ENCODE results near the gene CCBE1. TPM values are rescaled to one million over a fixed set of nuclear protein-coding genes. Genes with fewer than 3 reads are reported as not detected.

CCBE1 gene
- total RNA-seq, 1 experiment from 2014 or later: 28.9 TPM

GRCh38 chr18:59646963-59647307 lies 50.3 kb downstream of the CCBE1 start:
- intact Hi-C loops (cut with micrococcal nuclease): loop anchor here (1.0 kb wide), 1 partner anchor 20 kb away; no protein-coding TSS in a partner anchor
- ChIA-PET POLR2A (interaction anchor here (1.0 kb wide), 1 partner anchor 12 kb away, joined by 4 read pairs; no protein-coding TSS in a partner anchor), CTCF (interaction anchor here (0.5 to 1.8 kb wide), 4 partner anchors 14 to 188 kb away, joined by 3 to 5 read pairs (median 3); no protein-coding TSS in a partner anchor)
- no peaks in the 10 kb centered on the region for H3K27me3 Mint-ChIP-seq (ENCODE audit: insufficient read depth, unreplicated experiment)
- no peak for TF ChIP-seq CTCF (IDR thresholded peaks at IDR 0.05; ENCODE audit: unreplicated experiment)
- no TSS peak for BruUV-seq (replicated peaks)
- no peak overlapping the region for H3K4me3 Mint-ChIP-seq (ENCODE audit: unreplicated experiment)
- no peak overlapping the region for H3K27ac Mint-ChIP-seq (ENCODE audit: low read depth, unreplicated experiment)
- peaks cover 5% of the 10 kb centered on the region for H3K4me1 Mint-ChIP-seq (ENCODE audit: insufficient read depth, unreplicated experiment)
- H3K9me3 Mint-ChIP-seq (ENCODE audit: unreplicated experiment): no peaks in the 10 kb centered on the region
- no peak for DNase-seq (ENCODE audit: unreplicated experiment)
- H3K36me3 Mint-ChIP-seq (ENCODE audit: insufficient read depth, unreplicated experiment): no peaks in the 10 kb centered on the region

- CTCF ChIA-PET: interaction anchor here (0.5 to 1.8 kb wide), 7 partner anchors 8 to 188 kb away, joined by 3 to 5 read pairs (median 3); partner anchors contain the start of gene CCBE1
- no peak for DNase-seq (ENCODE audit: unreplicated experiment)
- POLR2A ChIA-PET: interaction anchor here (1.0 kb wide), 1 partner anchor 12 kb away, joined by 4 read pairs; no protein-coding TSS in a partner anchor
- H3K27me3 Mint-ChIP-seq (ENCODE audit: insufficient read depth, unreplicated experiment): no peaks in the 10 kb centered on the region
- peaks cover 5% of the 10 kb centered on the region for H3K4me1 Mint-ChIP-seq (ENCODE audit: insufficient read depth, unreplicated experiment)
- no TSS peak for BruUV-seq (replicated peaks)
- H3K36me3 Mint-ChIP-seq (ENCODE audit: insufficient read depth, unreplicated experiment): no peaks in the 10 kb centered on the region
- no peak overlapping the region for H3K27ac Mint-ChIP-seq (ENCODE audit: low read depth, unreplicated experiment)
- intact Hi-C loops (cut with micrococcal nuclease): loop anchor here (1.0 kb wide), 1 partner anchor 21 kb away; no protein-coding TSS in a partner anchor
- TF ChIP-seq CTCF (IDR thresholded peaks at IDR 0.05; ENCODE audit: unreplicated experiment): no peak
- H3K9me3 Mint-ChIP-seq (ENCODE audit: unreplicated experiment): no peaks in the 10 kb centered on the region
- H3K4me3 Mint-ChIP-seq (ENCODE audit: unreplicated experiment): no peak overlapping the region
Measured at GRCh38 chr18:59646228-59646962, 50.8 kb downstream of the CCBE1 start.

- CTCF ChIA-PET: interaction anchor here (0.7 to 2.1 kb wide), 4 partner anchors 10 to 180 kb away, joined by 3 to 8 read pairs (median 4); partner anchors contain the start of gene CCBE1
- peaks cover 5% of the 10 kb centered on the region for H3K4me1 Mint-ChIP-seq (ENCODE audit: insufficient read depth, unreplicated experiment)
- intact Hi-C loops (cut with micrococcal nuclease): no loop called here
- POLR2A ChIA-PET: no interaction called here
- no peaks in the 10 kb centered on the region for H3K27me3 Mint-ChIP-seq (ENCODE audit: insufficient read depth, unreplicated experiment)
- H3K27ac Mint-ChIP-seq (ENCODE audit: low read depth, unreplicated experiment): no peak overlapping the region
- no TSS peak for BruUV-seq (replicated peaks)
- no peak for TF ChIP-seq CTCF (IDR thresholded peaks at IDR 0.05; ENCODE audit: unreplicated experiment)
- no peak for DNase-seq (ENCODE audit: unreplicated experiment)
- H3K36me3 Mint-ChIP-seq (ENCODE audit: insufficient read depth, unreplicated experiment): no peaks in the 10 kb centered on the region
- H3K4me3 Mint-ChIP-seq (ENCODE audit: unreplicated experiment): no peak overlapping the region
- no peaks in the 10 kb centered on the region for H3K9me3 Mint-ChIP-seq (ENCODE audit: unreplicated experiment)
Measured at GRCh38 chr18:59643740-59644139, 53.5 kb downstream of the CCBE1 start.

GRCh38 chr18:59640721-59641120 lies 56.5 kb downstream of the CCBE1 start:
- intact Hi-C loops (cut with micrococcal nuclease): no loop called here
- Mint-ChIP-seq H3K27me3 (ENCODE audit: insufficient read depth, unreplicated experiment) (no peaks in the 10 kb centered on the region), H3K27ac (ENCODE audit: low read depth, unreplicated experiment) (no peak overlapping the region), H3K4me1 (ENCODE audit: insufficient read depth, unreplicated experiment) (no peaks in the 10 kb centered on the region), H3K4me3 (ENCODE audit: unreplicated experiment) (no peak overlapping the region), H3K9me3 (ENCODE audit: unreplicated experiment) (no peaks in the 10 kb centered on the region), H3K36me3 (ENCODE audit: insufficient read depth, unreplicated experiment) (no peaks in the 10 kb centered on the region)
- no TSS peak for BruUV-seq (replicated peaks)
- TF ChIP-seq CTCF (IDR thresholded peaks at IDR 0.05; ENCODE audit: unreplicated experiment): no peak
- no peak for DNase-seq (ENCODE audit: unreplicated experiment)
- CTCF ChIA-PET: interaction anchor here (1.4 kb wide), 2 partner anchors 10 to 56 kb away, joined by 5 to 10 read pairs; partner anchors contain the start of gene CCBE1
- POLR2A ChIA-PET: interaction anchor here (2.6 kb wide), 1 partner anchor 17 kb away, joined by 6 read pairs; no protein-coding TSS in a partner anchor
